SK-MEL-5 (cell line): Measurements from ENCODE around the gene CCDC149. TPM values are rescaled to one million over a fixed set of nuclear protein-coding genes. Genes with fewer than 3 reads are reported as not detected.
A peak's percentile ranks its signal among the peaks of the same experiment; 100 is the strongest.

Experiments used
- DNase-seq: peaks from one replicate; pipeline ENCODE4 v3.0.0-alpha.2; 2016; ENCODE audit warnings: low read depth, low spot score
- in situ Hi-C: cut with HindIII; loops from 2 replicates; pipeline ENCODE4 v1.10.0; 2016; ENCODE audit warnings: low sequenced_read_pairs, high pct_unique_total_duplicates, low pct_unique_long_range_greater_than_20kb
- total RNA-seq: library from RNA; depleted of rRNA; stranded (reverse); fragments of >200 nt; shearing (Covaris generic); gene quantifications from 2 replicates; pipeline ENCODE4 v1.2.3, GENCODE V29; 2014

Gene CCDC149
- total RNA-seq, 1 experiment from 2014 or later: 0.45 TPM

DNA sequence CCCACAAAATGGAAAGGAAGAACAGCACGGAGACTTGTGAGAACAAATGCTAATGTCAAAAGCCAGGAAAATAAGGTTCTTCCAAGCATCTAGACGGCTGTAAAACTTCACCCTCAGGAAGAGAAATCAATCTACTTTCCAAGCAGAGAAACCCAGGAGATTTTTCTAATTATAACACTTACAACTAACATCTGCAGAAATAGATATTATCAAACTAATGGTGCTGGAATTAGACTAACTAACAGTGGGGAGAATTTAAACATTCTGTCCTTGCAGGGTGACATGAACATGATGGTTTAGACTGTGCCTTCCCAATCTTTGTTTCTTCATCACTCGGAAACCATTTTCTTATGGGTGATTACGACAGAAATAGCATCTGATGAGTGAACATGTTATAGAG is 77.1 kb downstream of the CCDC149 start:
- in situ Hi-C loops: no loop called here
- no peak for DNase-seq

DNA sequence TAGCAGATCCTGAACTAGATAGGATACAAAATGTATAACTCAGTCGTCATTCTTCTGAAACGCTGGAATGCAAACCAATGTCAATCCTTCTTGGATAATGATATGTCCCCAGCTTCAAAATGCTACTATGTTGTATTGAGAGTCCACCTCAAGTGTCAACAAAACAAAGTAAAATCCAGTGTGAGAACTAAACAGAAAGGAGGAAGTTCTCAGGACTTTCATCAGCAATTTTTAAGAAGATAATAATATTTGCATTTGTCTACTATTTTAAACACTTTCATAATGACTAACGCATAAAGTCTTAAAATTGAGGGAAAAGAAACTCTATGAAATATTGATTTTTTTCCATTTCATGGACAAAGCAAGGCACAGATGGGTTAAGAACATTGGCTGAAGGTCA is 81.2 kb downstream of the CCDC149 start:
- in situ Hi-C loops: no loop called here
- no peak for DNase-seq

DNA sequence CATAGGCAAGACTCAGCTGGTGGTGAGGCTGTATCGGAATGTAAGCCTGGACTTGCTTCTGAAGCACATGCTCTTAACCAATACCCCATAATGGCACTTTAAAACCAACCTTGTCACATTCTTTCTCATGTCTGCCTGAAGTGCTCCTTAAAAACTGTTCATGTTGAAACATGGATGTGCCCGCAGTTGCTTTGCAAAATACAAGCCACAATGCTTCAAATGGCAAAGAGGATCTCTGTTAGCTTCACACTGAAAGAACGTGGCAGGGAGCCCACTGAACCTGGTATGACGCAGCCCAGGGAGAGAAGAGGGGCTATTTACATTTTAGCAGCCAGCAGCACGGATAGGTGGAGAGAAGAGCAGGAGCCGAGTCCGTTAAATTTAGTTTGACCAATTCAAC is 88.1 kb downstream of the CCDC149 start:
- in situ Hi-C loops: no loop called here
- no peak for DNase-seq

DNA sequence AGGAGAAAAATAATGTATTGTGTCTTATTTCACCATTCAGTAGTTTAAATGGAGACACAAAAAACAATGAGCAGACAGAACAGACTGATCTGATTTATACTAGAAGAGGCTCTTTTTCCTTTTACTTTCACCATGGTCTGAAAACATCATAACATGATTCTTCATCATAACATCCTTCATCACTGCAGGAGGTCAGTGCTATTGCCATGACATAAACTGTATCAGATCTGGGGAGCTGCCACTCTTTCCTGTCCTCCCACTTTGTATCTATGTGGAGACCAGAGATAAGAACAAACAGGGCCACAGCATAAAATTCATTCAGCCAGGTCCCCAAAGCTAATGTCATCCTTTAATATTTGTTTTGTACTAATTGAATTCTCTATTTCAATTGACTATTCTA is 92.3 kb downstream of the CCDC149 start:
- no peak for DNase-seq
- in situ Hi-C loops: no loop called here

DNA sequence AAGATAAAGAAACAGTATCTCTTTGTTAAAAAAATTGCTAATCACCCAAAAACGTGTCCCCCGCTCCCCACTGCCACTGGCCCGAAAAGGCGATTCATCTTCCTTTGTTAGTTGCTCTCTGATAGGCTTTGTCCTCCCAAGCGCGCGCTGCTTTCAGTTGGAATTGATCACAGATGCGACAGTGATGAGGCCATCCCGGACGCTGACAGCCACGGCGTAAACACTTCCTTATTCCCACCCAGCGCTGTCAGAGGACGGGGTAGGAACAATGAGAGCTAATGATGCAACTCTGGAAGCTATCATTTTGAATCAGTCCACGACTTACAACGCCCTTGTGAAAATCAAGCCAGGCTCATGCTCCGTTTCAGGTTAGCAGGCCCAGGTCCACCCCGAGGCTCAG is 96.0 kb downstream of the CCDC149 start:
- in situ Hi-C loops: no loop called here
- no peak for DNase-seq

DNA sequence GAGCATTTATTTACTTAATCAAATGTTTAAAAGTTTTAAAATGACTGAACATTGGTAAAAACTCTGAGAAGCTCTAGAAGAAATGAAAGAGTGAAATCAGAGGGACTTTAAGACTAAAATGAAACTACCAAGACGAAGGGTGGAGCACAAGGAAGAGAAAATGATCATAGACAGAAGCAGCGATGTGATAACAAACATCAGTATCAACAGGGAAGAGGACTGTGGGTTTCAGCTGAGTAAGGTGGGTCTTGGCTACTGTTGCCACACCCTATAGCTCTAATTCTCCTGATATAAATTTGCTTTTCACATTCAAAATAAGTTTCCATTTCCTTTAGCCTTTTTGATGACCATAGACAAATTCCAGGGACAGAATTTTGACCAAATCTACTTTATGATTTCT is 99.1 kb downstream of the CCDC149 start:
- in situ Hi-C loops: no loop called here

DNA sequence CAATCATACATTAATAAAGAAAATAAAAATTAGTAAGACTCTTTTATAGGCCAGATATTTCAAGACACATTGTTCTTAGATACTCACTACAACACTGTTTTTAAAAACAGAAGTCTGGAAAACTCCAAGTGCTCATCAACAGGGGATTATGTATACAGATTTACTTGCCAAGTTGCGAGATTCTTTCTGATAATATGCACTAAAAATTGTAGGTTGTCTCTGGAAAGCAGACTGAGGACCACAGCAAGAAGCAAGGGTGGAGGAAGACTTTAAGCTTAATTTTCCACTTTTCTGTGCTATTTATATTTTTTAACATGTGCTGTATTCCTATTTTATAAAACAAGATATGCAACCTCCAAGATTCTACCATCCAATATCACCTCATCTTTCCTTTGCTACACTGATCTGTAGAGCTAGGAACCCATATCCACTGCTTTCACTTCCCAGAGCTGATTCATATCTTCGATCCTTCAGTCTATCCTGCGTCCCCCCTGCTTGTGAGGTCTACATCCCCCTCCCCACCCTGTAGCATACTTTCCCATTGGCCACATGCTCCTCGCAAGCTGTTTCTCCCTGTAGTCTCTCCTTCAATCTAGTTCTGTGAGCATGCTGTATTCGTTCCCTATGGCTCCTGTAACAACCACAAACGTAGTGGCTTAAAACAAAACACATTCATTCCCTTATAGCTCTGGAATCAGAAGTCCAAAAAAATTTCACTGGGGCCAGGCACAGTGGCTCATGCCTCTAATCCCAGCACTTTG is 101.8 kb downstream of the CCDC149 start:
- in situ Hi-C loops: no loop called here
- DNase-seq: no peak

More for the DNA sequence above, 99.1 kb downstream of the CCDC149 start:
- DNase-seq: no peak

DNA sequence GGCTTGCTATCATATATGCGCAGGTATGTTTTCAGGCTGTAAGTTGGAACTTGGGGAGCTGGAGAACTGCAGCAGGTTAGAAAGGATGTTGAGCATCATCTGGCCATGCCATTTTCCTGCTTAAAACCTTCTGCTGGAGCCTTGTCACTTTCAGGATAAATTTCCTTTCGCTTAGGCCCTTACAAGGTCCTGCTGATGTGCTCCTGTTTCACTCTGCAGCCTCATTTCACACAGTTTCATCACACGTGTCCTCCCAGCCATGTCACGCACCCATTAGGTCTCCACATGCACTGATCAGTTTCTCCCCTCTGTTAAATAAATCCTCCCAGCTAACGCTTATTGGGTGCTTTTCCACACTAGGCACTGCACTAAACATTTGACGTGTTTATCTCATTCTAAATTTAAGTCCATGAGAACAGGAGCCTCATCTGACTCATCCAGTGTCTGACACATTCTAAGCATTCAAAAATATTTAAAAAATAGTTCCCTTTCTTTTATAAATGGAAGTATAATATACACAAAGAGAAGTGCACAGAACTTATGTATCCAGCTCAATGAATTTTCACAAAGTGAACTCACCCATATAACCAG is 102.9 kb downstream of the CCDC149 start:
- DNase-seq: no peak

DNA sequence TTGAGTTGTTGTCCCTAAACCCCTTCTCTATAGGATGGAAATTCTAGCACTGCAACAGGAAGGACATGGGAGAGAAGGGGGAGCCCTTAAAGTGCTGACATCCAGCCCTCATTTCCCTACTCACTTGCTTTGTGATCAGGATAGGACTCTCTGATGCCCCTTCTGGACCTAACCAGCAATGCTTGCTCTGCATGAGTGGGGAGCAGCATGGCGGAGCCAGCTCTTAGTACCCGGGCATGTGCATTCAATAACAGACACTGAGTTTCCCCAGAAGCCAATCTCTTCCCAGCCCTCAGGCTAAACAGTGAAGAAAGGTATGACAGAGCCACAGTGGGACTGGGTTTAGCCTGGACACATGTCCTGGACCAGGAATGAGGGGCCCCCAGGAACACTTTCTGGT is 103.5 kb downstream of the CCDC149 start:
- DNase-seq: peak; percentile 62
- in situ Hi-C loops: no loop called here

More for the DNA sequence above, 102.9 kb downstream of the CCDC149 start:
- in situ Hi-C loops: no loop called here

DNA sequence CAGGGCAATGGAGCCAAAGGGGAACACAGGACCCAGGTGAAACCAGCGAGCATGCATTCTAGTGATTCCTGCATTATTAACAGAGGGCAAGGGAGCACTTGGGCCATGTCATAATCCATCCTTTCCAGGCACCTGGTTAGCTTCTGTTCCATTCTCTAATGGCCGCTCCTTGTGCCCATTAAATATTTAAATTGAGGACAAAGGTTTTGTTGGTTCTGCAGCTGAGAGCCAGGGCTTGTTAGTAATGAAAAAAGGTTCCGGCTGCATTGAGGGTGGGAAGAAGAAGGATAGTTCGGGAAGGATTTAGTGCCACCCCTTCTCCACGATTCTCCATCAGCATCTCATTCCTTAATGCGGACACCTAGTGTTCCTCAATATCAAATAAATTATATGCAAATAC is 103.9 kb downstream of the CCDC149 start:
- no peak for DNase-seq
- in situ Hi-C loops: no loop called here

DNA sequence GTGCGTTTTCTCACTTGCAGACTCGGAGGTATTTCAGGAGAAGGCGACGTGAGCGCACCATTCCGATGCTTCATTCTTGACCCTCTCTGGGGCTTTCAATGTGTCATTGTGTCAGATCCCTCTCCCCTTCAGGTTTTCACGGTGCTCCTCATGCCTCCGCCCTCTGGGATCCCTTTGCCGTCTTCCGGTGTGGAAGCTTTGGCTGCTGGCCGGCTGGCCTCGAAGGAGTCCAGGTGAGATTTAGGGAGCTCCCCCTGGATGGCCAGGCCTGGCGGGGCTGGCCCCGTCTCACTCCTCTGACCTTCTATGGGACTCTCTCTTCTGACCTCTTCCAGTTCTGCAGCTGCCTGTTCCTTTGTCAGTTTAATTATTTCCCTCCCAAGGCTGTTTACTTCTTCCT is 104.6 kb downstream of the CCDC149 start:
- in situ Hi-C loops: no loop called here
- no peak for DNase-seq

DNA sequence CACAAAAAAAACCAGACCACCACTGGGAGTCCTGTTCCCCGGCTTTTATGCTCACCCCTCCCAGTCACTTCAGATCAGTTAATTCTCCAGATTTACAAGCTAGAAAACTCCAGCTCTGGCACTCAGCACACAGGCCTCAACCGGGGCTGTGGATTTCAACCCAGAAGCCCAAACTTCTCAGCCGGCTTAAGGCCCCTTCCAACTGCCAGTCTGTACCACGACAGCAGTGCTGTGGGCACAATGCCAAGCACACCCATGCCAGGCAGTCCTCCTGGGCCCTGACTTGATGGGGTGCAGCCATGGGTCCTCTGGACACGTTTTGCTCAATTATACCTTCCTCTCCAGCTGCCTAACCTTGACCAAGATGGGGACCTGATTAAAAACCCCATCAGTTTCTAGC is 105.2 kb downstream of the CCDC149 start:
- no peak for DNase-seq
- in situ Hi-C loops: no loop called here

DNA sequence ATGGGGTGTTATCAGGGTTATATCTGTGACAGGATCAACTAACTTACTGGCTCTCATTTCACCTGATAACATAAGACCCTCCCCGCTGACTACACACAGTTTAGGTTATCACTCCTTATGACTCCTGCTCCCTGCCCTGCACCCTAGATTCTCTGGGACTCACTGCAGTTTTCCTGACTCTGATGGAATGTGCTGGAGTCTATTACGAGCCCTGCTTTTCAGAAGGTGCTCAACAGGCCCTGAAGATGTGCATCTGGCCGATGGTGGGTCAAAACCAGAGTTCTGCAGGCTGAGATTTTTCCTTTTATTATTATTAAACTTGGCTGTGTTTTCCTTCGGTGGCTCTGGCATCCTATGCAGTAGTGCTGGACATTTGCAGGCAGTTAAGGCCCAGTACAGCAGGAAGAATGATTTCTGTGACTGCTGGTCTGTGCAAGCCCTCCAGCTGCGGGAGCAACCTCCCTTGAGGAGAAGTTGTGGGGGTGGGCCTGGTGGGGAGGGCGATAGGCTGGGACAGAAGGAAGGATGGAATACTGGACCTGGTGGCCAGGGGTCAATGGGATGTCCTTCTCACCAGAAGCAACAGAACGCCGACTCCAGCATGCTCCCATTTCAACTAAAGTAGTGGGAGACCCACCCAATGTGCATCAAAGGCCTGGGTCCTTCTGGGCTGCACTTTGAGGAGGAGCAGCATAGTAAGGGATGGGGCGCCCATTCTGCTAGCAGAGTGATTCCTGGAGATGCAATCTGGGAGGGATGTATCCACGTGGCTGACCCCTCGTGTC is 106.4 kb downstream of the CCDC149 start:
- in situ Hi-C loops: no loop called here
- no peak for DNase-seq

DNA sequence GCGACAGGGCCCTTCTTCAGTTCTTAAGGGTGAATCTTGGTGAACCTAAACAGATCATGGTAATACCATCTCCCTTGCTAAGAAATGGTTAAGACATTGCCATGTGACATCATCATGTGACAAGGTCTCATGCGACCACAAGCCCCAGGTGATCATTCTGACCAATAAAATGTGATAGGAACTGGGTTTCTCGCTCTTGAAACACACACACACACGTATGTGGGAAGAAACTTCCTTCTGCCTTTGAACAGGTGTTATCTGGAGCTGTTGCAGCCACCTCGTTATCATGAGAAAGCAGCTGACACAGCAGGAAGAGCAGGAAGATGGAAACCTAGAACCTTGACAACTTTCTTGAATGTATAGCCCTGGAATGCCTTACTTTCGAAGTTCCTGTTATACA is 107.3 kb downstream of the CCDC149 start:
- in situ Hi-C loops: no loop called here
- DNase-seq: no peak

DNA sequence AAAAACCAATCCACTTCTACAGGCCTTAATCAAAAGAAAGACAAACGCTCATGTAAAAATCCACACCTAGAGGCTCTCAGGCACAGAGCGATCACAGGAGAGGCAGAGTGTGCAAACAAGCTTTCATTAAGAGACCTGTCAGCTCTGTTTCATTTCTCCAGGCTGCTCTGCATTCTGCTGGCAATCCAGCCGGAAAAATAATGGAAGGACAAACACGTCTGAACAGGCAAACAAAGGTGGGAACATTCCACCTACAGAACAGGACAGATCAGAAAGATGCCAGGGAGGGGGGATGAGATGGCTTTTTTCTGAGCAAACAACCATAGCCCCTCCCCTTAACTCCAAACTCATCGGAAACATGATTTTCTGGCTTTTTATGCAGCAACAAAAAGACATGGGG is 107.8 kb downstream of the CCDC149 start:
- in situ Hi-C loops: no loop called here
- no peak for DNase-seq

DNA sequence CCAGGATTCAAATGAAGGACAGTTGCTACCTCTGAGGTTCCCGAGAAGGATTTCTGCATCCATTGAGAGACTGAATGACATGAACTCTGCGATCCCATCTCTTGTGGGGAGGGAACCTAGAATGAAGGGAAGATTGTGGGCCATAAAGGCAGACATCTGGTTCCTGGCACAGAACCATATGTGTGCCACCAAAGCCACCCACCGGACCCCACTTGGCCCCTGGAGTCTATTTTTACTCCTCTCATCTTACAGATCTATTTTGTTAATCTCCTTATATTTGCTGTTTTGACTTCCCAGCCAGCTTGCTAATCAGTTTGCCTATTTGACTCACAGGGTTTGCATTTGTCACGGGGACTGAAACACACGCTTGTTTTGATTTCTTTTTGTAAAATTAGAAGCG is 110.2 kb downstream of the CCDC149 start:
- in situ Hi-C loops: no loop called here

DNA sequence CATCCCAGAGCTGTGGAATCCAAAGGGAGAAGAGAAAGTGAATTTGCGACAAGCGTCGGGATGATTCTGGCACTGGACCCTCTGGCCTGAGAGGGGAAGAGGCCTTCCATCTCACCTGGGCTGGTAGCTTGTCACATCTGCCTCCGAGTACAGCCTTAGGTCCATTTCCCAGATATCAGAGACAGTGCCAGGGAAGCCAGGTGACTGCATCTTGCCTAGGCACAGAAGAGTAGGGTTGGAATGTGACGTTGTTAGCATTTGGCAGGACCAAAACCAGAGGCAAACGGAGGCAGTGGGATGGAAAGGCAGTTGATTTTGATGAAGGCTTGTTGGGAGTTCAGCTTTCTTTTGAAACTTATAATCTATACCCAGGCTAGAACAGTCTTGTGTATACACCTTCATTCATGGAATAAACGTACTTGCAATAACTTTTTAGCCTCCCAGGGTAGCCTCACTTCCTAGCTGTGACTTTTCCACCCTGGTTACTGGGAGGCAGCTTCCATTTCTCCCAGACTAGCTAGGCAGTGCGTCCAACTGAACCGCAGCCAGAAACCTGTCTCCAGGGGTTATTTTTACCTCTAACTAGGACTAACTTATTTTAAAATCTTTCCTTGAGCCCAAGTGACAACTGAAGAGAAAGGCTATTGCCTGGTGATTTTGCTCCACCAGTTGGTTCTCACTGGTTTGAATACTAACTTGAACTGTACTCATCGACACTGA is 111.5 kb downstream of the CCDC149 start:
- no peak for DNase-seq
- in situ Hi-C loops: no loop called here

More for the DNA sequence above, 110.2 kb downstream of the CCDC149 start:
- no peak for DNase-seq

DNA sequence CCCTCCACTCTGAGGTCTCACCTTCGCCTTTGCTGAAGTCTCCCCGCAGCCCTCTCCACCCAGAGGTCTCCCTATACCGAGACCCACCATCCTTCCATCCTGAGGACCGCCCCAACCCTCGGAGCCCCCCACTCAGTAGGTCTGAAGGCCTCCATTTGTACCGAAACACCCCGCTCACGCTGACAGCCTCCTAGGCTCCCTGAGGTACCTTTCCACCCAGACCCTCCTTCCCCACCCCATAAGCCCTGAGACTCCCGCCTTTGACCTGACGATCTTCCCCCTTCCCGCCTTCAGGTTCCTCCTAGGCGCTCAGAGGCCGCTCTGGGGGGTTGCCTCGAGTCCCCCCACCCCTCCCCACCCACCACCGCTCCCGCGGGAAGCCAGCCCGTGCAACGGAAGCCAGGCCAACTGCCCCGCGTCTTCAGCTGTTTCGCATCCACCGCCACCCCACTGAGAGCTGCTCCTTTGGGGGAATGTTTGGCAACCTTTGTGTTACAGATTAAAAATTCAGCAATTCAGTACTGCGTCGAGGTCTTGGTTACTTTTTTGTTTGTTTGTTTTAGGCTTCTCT is 112.4 kb downstream of the CCDC149 start:
- in situ Hi-C loops: no loop called here

More for the DNA sequence above, 112.4 kb downstream of the CCDC149 start:
- DNase-seq: no peak
